ENCODE results near the gene LIMK2. TPM values are rescaled to one million over a fixed set of nuclear protein-coding genes. Genes with fewer than 3 reads are reported as not detected.
A peak's percentile ranks its signal among the peaks of the same experiment; 100 is the strongest.

Gene LIMK2
- polyA plus RNA-seq, 1 donor from 2014 or later = 44.2 TPM

- TF ChIP-seq MXI1 (conservative IDR thresholded peaks at IDR 0.05; ENCODE audit: poor library complexity, severe bottlenecking) (peak; percentile 98), POLR2AphosphoS5 (IDR thresholded peaks at IDR 0.05) (peak; percentile 65)
Observed at GRCh38 chr22:31290494-31291471, 78.7 kb downstream of the LIMK2 start (continued).

DNA sequence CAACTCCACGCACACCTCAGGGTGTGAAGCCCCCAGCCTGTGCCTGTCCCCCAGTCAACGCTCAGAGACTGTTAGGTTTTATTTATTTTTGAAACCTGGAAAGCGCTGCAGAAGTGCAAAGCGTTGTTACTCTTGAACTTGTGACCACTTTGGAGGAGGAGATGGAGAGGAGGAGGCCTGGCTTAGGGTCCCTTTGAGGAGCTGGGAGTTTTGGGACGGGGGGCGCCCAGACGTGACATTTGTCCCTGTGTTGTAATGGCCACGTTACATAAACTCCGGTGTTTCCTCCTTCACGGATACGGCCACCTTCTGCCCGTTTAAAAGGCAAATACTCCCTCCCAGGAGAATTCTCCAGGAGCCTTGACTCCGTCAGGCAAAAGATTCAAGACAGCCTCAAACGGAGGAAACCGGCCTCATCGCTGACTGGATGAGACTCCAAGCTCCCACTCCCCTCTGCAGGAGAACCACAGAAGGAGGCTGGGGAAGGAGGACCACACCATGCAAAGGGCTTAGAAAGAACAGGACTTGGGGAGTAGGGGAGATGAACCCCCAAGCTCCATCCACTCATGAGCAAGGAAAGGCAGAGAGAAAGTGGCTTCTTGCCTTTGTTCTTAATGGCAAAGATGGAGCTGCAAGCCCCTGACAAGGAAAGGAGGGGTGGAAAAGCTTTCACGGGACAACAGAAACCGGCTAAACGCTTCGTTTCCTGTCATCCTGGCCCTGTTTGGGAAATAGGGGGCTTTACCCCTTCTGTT lies 79.6 kb downstream of the LIMK2 start:
- peak overlapping the region; percentile 84 for H3K27ac ChIP-seq (ENCODE audit: low read length)
- H3K27me3 ChIP-seq (ENCODE audit: insufficient read depth, low read depth, low read length) = no peaks in the 10 kb centered on the region
- no peaks in the 10 kb centered on the region for H3K9me2 ChIP-seq (ENCODE audit: insufficient read depth, low read length)
- no peak for TF ChIP-seq EZH2 (IDR thresholded peaks at IDR 0.05; ENCODE audit: borderline replicate concordance, insufficient read depth, low read length, poor library complexity, severe bottlenecking)
- no peak for TF ChIP-seq REST (IDR thresholded peaks at IDR 0.05; ENCODE audit: borderline replicate concordance)
- no peak for TF ChIP-seq RAD21 (conservative IDR thresholded peaks at IDR 0.05)
- no peak for TF ChIP-seq SMC3 (conservative IDR thresholded peaks at IDR 0.05; ENCODE audit: poor library complexity)
- no peak for TF ChIP-seq MXI1 (conservative IDR thresholded peaks at IDR 0.05; ENCODE audit: poor library complexity, severe bottlenecking)
- TF ChIP-seq EP300 (conservative IDR thresholded peaks at IDR 0.05; ENCODE audit: poor library complexity, severe bottlenecking) = no peak
- TF ChIP-seq, protein P1, sequence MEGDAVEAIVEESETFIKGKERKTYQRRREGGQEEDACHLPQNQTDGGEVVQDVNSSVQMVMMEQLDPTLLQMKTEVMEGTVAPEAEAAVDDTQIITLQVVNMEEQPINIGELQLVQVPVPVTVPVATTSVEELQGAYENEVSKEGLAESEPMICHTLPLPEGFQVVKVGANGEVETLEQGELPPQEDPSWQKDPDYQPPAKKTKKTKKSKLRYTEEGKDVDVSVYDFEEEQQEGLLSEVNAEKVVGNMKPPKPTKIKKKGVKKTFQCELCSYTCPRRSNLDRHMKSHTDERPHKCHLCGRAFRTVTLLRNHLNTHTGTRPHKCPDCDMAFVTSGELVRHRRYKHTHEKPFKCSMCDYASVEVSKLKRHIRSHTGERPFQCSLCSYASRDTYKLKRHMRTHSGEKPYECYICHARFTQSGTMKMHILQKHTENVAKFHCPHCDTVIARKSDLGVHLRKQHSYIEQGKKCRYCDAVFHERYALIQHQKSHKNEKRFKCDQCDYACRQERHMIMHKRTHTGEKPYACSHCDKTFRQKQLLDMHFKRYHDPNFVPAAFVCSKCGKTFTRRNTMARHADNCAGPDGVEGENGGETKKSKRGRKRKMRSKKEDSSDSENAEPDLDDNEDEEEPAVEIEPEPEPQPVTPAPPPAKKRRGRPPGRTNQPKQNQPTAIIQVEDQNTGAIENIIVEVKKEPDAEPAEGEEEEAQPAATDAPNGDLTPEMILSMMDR (IDR thresholded peaks at IDR 0.05; ENCODE audit: poor library complexity, severe bottlenecking) = no peak
- TF ChIP-seq POLR2AphosphoS5 (IDR thresholded peaks at IDR 0.05) = no peak
- TF ChIP-seq TAF1 (IDR thresholded peaks at IDR 0.05; ENCODE audit: low read depth) = no peak
- H3K9me3 ChIP-seq (ENCODE audit: low read length) = no peaks in the 10 kb centered on the region
- no peaks in the 10 kb centered on the region for H3K36me3 ChIP-seq (ENCODE audit: insufficient read depth, low read length)
- H2AFZ ChIP-seq (ENCODE audit: low read depth, low read length) = peak overlapping the region; percentile 40
- peak overlapping the region; percentile 76 for H3K4me3 ChIP-seq (ENCODE audit: low read length)
- peak overlapping the region; percentile 86 for H3K9ac ChIP-seq (ENCODE audit: low read length)
- H3F3A ChIP-seq (ENCODE audit: insufficient read depth, low read length, poor library complexity, severe bottlenecking) = no peaks in the 10 kb centered on the region
- H3K79me2 ChIP-seq (replicated peaks; ENCODE audit: insufficient read depth, low read length) = no peaks in the 10 kb centered on the region
- H4K20me1 ChIP-seq (ENCODE audit: insufficient read depth) = no peaks in the 10 kb centered on the region
- peak overlapping the region; percentile 31 for H3K4me2 ChIP-seq (ENCODE audit: low read length)

Measured in neural cell (in vitro differentiated cells).